ENCODE results near the gene BRIP1.

BRIP1 gene

DNA sequence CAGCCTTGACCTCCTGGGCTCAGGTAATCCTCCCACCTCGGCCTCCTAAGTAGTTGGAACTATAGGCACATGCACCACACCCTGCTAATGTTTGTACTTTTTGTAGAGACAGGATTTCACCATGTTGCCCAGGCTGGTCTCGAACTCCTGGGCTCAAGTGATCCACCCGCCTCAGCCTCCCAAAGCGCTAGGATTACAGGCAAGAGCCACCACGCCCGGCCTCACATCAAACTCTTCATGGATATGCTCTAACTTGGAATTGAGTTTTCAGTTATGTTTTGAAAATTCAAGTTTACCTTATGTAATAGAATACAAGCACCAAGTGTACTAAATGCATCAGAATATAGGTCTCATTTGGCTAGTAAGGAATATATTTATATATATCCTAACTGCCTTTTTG is 119.6 kb downstream of the BRIP1 start:
- TF ChIP-seq, protein P1, sequence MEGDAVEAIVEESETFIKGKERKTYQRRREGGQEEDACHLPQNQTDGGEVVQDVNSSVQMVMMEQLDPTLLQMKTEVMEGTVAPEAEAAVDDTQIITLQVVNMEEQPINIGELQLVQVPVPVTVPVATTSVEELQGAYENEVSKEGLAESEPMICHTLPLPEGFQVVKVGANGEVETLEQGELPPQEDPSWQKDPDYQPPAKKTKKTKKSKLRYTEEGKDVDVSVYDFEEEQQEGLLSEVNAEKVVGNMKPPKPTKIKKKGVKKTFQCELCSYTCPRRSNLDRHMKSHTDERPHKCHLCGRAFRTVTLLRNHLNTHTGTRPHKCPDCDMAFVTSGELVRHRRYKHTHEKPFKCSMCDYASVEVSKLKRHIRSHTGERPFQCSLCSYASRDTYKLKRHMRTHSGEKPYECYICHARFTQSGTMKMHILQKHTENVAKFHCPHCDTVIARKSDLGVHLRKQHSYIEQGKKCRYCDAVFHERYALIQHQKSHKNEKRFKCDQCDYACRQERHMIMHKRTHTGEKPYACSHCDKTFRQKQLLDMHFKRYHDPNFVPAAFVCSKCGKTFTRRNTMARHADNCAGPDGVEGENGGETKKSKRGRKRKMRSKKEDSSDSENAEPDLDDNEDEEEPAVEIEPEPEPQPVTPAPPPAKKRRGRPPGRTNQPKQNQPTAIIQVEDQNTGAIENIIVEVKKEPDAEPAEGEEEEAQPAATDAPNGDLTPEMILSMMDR (IDR thresholded peaks at IDR 0.05; ENCODE audit: low read depth, low read length, missing control alignments): no peak
- in situ Hi-C loops (cut with HindIII; ENCODE audit: low sequenced_read_pairs): no loop called here
- DNase-seq (ENCODE audit: low read depth): no peak
- H3K4me3 ChIP-seq (ENCODE audit: low read depth, low read length): no peak overlapping the region

GRCh38 chr17:61739002-61739401 is 124.3 kb downstream of the BRIP1 start:
- TF ChIP-seq, protein P1 (IDR thresholded peaks at IDR 0.05; ENCODE audit: low read depth, low read length, missing control alignments): no peak
- in situ Hi-C loops (cut with HindIII; ENCODE audit: low sequenced_read_pairs): no loop called here
- H3K4me3 ChIP-seq (ENCODE audit: low read depth, low read length): no peak overlapping the region
- DNase-seq (ENCODE audit: low read depth): no peak

DNA sequence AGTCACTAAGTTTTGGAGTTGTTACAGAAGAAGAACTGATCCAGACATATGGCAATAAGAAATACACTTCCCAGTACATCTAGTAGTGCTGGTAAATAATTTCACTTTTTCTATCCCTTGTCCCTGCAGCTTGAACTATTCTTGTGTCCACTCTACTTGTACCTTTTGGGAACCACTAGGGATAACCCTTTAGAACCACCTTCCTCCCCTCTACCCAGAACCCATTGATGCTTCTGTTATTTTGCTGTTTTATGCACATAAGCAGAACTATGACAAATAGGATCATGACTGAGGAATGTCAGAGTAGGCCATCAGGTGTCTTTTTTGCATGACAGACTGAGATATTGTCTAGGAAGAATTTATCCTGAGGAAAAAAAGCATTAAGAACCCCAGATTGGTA is 125.1 kb downstream of the BRIP1 start:
- in situ Hi-C loops (cut with HindIII; ENCODE audit: low sequenced_read_pairs): no loop called here
- TF ChIP-seq, protein P1 (IDR thresholded peaks at IDR 0.05; ENCODE audit: low read depth, low read length, missing control alignments): no peak
- H3K4me3 ChIP-seq (ENCODE audit: low read depth, low read length): no peak overlapping the region
- no peak for DNase-seq (ENCODE audit: low read depth)

GRCh38 chr17:61737820-61738219 is 125.5 kb downstream of the BRIP1 start:
- H3K4me3 ChIP-seq (ENCODE audit: low read depth, low read length): no peak overlapping the region
- TF ChIP-seq, protein P1 (IDR thresholded peaks at IDR 0.05; ENCODE audit: low read depth, low read length, missing control alignments): no peak
- DNase-seq (ENCODE audit: low read depth): no peak
- in situ Hi-C loops (cut with HindIII; ENCODE audit: low sequenced_read_pairs): no loop called here

DNA sequence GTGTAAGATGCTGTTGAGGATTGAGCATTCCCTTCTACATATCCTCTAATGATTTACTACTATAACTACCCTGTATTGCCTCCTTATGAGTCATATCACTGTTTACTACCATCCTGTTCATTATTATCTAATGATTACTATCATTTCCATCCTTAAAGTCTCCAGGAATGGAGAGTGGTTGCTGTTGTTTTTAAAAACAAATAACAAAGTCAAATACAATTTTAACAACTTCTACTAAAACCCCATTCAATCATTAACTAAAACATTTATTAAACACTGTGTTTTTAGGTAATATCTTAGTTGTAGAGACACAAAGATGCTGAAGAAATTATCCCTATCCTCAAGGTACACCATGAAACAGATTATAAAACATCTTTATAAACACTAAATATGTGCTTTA is 126.9 kb downstream of the BRIP1 start:
- no peak for DNase-seq (ENCODE audit: low read depth)
- in situ Hi-C loops (cut with HindIII; ENCODE audit: low sequenced_read_pairs): no loop called here
- TF ChIP-seq, protein P1 (IDR thresholded peaks at IDR 0.05; ENCODE audit: low read depth, low read length, missing control alignments): no peak
- H3K4me3 ChIP-seq (ENCODE audit: low read depth, low read length): no peak overlapping the region

DNA sequence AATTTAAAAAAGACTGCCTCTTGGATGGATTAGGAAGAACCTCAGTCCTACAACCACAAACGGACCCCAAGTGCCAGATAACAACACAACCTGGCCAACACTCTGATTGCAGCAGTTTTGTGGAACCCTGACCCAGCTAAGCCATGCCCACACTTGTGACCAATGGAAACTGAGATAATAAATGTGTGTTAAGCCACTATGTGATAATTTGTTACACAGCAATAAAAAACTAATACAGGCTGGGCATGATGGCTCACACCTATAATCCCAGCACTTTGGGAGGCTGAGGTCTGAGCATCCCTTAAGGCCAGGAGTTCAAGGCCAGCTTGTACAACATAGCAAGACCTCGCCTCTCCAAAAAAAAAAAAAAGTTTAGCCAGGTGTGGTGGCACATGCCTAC is 127.5 kb downstream of the BRIP1 start:
- TF ChIP-seq, protein P1 (IDR thresholded peaks at IDR 0.05; ENCODE audit: low read depth, low read length, missing control alignments): no peak
- in situ Hi-C loops (cut with HindIII; ENCODE audit: low sequenced_read_pairs): no loop called here

GRCh38 chr17:61734466-61734865 is 128.9 kb downstream of the BRIP1 start:
- no peak for DNase-seq (ENCODE audit: low read depth)
- H3K4me3 ChIP-seq (ENCODE audit: low read depth, low read length): no peak overlapping the region
- in situ Hi-C loops (cut with HindIII; ENCODE audit: low sequenced_read_pairs): no loop called here
- TF ChIP-seq, protein P1 (IDR thresholded peaks at IDR 0.05; ENCODE audit: low read depth, low read length, missing control alignments): no peak

More for the DNA sequence above, 127.5 kb downstream of the BRIP1 start:
- no peak overlapping the region for H3K4me3 ChIP-seq (ENCODE audit: low read depth, low read length)
- no peak for DNase-seq (ENCODE audit: low read depth)
